ENCODE measurements around the gene PITX1.
"Not testable (repeated sequence)": the region's sequence is repeated elsewhere in the genome, so short reads cannot be mapped to it uniquely, and the experiment has no call there.

PITX1 gene

GRCh38 chr5:135033901-135034235 lies at the start of gene PITX1:
Gene PITX1, minus strand, starts transcription at chr5:135034228. Its CDS starts 347 bp downstream, at chr5:135033881.
- Histone ChIP-seq H3K4me3 (ENCODE audit: low read depth, low read length, poor library complexity, severe bottlenecking) (peak within 1 kb of the TSS; percentile 98), H3K36me3 (ENCODE audit: insufficient read depth, low read length) (peaks cover 17% of the 10 kb centered on the region), H3F3A (ENCODE audit: insufficient read depth, low read length) (no peaks in the 10 kb centered on the region; the same call in 1 of the 2 replicates), H2AFZ (ENCODE audit: low read length) (no peak within 1 kb of the TSS), H3K9me2 (ENCODE audit: low read depth, low read length) (no peaks in the 10 kb centered on the region), H3K4me1 (ENCODE audit: insufficient read depth, low read length, severe bottlenecking) (peaks cover 28% of the 10 kb centered on the region), H3K27ac (ENCODE audit: low read depth, low read length, poor library complexity, severe bottlenecking) (peak within 1 kb of the TSS; percentile 68), H3K4me2 (ENCODE audit: low read length) (peak within 1 kb of the TSS; percentile 87), H4K20me1 (ENCODE audit: insufficient read depth, low read length) (no peaks in the 10 kb centered on the region), H3K27me3 (ENCODE audit: insufficient read depth, low read length) (no peaks in the 10 kb centered on the region; the same call in 1 of the 2 replicates), H3K9ac (ENCODE audit: low read length) (peak within 1 kb of the TSS; percentile 98), H3K79me2 (ENCODE audit: insufficient read depth, low read length) (peaks cover 39% of the 10 kb centered on the region), H3K9me3 (ENCODE audit: low read length) (no peaks in the 10 kb centered on the region)
- TF ChIP-seq CTCF (IDR thresholded peaks at IDR 0.05; ENCODE audit: low read length) (no peak), EZH2 (IDR thresholded peaks at IDR 0.05; ENCODE audit: borderline replicate concordance, low read length) (no peak)

- H3K9me2 ChIP-seq (ENCODE audit: low read depth, low read length); H2AFZ ChIP-seq (ENCODE audit: low read length); H3K4me3 ChIP-seq (ENCODE audit: low read depth, low read length, poor library complexity, severe bottlenecking): not testable (repeated sequence)
Observed at GRCh38 chr5:135083334-135083733, 49.3 kb upstream of the PITX1 start.

GRCh38 chr5:135081240-135081639 lies 47.2 kb upstream of the PITX1 start:
- peaks cover 13% of the 10 kb centered on the region for H3K9me3 ChIP-seq (ENCODE audit: low read length)
- no peaks in the 10 kb centered on the region for H3K9me2 ChIP-seq (ENCODE audit: low read depth, low read length)
- H3K9ac ChIP-seq (ENCODE audit: low read length): no peak overlapping the region
- no peak overlapping the region for H3K4me3 ChIP-seq (ENCODE audit: low read depth, low read length, poor library complexity, severe bottlenecking)
- TF ChIP-seq EZH2 (IDR thresholded peaks at IDR 0.05; ENCODE audit: borderline replicate concordance, low read length) (no peak), CTCF (IDR thresholded peaks at IDR 0.05; ENCODE audit: low read length) (no peak)
- H3K27ac ChIP-seq (ENCODE audit: low read depth, low read length, poor library complexity, severe bottlenecking): no peak overlapping the region
- no peaks in the 10 kb centered on the region for H3K4me1 ChIP-seq (ENCODE audit: insufficient read depth, low read length, severe bottlenecking)
- no peak overlapping the region for H3K4me2 ChIP-seq (ENCODE audit: low read length)
- H3F3A ChIP-seq (ENCODE audit: insufficient read depth, low read length): no peaks in the 10 kb centered on the region
- H2AFZ ChIP-seq (ENCODE audit: low read length): no peak overlapping the region
- H3K79me2 ChIP-seq (ENCODE audit: insufficient read depth, low read length): no peaks in the 10 kb centered on the region
- H3K27me3 ChIP-seq (ENCODE audit: insufficient read depth, low read length): no peaks in the 10 kb centered on the region
- peaks cover 14% of the 10 kb centered on the region for H3K36me3 ChIP-seq (ENCODE audit: insufficient read depth, low read length)
- H4K20me1 ChIP-seq (ENCODE audit: insufficient read depth, low read length): no peaks in the 10 kb centered on the region

More at GRCh38 chr5:135083334-135083733, 49.3 kb upstream of the PITX1 start:
- not testable (repeated sequence) for H3K4me1 ChIP-seq (ENCODE audit: insufficient read depth, low read length, severe bottlenecking); H3K27me3 ChIP-seq (ENCODE audit: insufficient read depth, low read length); H4K20me1 ChIP-seq (ENCODE audit: insufficient read depth, low read length); H3K9ac ChIP-seq (ENCODE audit: low read length); H3K4me2 ChIP-seq (ENCODE audit: low read length); H3K79me2 ChIP-seq (ENCODE audit: insufficient read depth, low read length); H3K27ac ChIP-seq (ENCODE audit: low read depth, low read length, poor library complexity, severe bottlenecking); H3F3A ChIP-seq (ENCODE audit: insufficient read depth, low read length)
- Histone ChIP-seq H3K36me3 (ENCODE audit: insufficient read depth, low read length) (peaks cover 14% of the 10 kb centered on the region), H3K9me3 (ENCODE audit: low read length) (peaks cover 13% of the 10 kb centered on the region)

- no peak overlapping the region for H3K27ac ChIP-seq (ENCODE audit: low read depth, low read length, poor library complexity, severe bottlenecking)
Observed at GRCh38 chr5:135079760-135080159, 45.7 kb upstream of the PITX1 start.

More at GRCh38 chr5:135079760-135080159, 45.7 kb upstream of the PITX1 start:
- Histone ChIP-seq H3K4me3 (ENCODE audit: low read depth, low read length, poor library complexity, severe bottlenecking) (no peak overlapping the region), H3K27me3 (ENCODE audit: insufficient read depth, low read length) (no peaks in the 10 kb centered on the region), H3K36me3 (ENCODE audit: insufficient read depth, low read length) (peaks cover 17% of the 10 kb centered on the region), H4K20me1 (ENCODE audit: insufficient read depth, low read length) (no peaks in the 10 kb centered on the region), H3K9me3 (ENCODE audit: low read length) (peaks cover 13% of the 10 kb centered on the region), H3K79me2 (ENCODE audit: insufficient read depth, low read length) (no peaks in the 10 kb centered on the region), H3K9ac (ENCODE audit: low read length) (no peak overlapping the region), H3K4me2 (ENCODE audit: low read length) (no peak overlapping the region), H2AFZ (ENCODE audit: low read length) (no peak overlapping the region), H3K9me2 (ENCODE audit: low read depth, low read length) (no peaks in the 10 kb centered on the region), H3K4me1 (ENCODE audit: insufficient read depth, low read length, severe bottlenecking) (no peaks in the 10 kb centered on the region), H3F3A (ENCODE audit: insufficient read depth, low read length) (no peaks in the 10 kb centered on the region)
- TF ChIP-seq CTCF (IDR thresholded peaks at IDR 0.05; ENCODE audit: low read length) (no peak), EZH2 (IDR thresholded peaks at IDR 0.05; ENCODE audit: borderline replicate concordance, low read length) (no peak)
